HG02610 (cell line): ENCODE data around the gene RAP1GAP2.
"Not testable (repeated sequence)": the region's sequence is repeated elsewhere in the genome, so short reads cannot be mapped to it uniquely, and the experiment has no call there.

Source experiments
- ATAC-seq: cut with Tn5 transposase; IDR thresholded peaks from one replicate; pipeline ENCODE4 v1.9.1; 2021; ENCODE audit warnings: mild to moderate bottlenecking, moderate library complexity; ENCODE audit not compliant: unreplicated experiment

RAP1GAP2 gene

DNA sequence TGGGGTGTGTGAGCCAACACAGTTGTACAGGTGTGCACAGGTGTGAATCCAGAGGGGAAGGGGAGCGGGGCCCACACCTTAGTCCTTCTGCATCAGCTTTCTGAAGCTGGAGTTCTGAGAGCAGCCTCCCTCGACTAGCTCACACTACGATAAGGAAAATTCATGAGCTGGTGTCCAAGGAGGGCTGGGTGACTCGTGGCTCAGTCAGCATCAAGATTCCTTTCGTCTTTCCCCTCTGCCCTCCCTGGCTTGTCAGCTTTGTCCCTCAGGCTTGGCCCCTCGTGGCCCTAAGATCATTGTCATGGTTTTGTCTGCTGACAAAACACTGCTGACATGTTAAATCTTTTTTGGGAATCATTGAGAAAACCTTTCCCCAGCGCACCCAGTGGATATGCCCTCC lies 219.7 kb downstream of the RAP1GAP2 start:
- no peak for ATAC-seq

GRCh38 chr17:3017936-3018335 lies 221.7 kb downstream of the RAP1GAP2 start:
- ATAC-seq, result no peak

DNA sequence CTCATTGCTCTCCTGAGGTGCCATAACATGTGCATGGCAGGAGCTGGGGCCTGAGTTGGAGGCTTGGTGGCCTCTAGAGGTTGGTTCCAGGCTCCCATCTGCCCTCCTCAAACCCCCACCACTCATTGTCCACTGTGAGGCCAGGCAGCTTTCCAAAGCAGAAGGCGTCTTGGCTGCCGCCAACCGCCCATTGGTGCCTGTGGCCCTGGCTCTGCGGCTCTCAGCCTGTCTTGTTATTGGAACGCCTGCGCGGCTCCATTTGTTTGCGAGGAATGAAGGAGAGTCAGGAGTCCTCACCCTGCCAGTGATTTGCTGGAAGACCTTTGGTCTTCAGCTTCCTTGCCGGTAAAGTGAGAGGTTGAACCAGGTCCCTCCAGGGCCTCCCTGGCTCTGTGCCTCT lies 223.5 kb downstream of the RAP1GAP2 start:
- no peak for ATAC-seq

GRCh38 chr17:3020381-3020780 lies 224.1 kb downstream of the RAP1GAP2 start:
- ATAC-seq, result no peak

GRCh38 chr17:3022197-3022596 lies 226.0 kb downstream of the RAP1GAP2 start:
- ATAC-seq, result no peak

DNA sequence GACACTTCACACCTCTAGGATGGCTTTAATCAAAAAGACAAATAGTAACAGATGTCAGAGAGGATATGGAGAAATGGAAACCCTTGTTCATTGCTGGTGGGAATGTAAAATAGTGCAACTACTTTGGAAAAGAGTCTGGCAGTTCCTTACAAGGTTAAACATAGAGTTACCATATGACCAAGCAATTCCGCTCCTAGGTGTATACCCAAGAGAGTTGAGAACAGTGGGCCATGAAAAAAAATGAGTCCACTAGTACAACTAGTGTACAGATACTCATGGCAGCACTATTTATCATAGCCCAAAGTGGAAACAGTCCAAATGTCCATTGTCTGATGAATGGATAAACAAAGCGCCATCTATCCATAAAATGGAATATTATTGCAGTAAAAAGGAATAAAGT lies 228.1 kb downstream of the RAP1GAP2 start:
- ATAC-seq, result no peak

DNA sequence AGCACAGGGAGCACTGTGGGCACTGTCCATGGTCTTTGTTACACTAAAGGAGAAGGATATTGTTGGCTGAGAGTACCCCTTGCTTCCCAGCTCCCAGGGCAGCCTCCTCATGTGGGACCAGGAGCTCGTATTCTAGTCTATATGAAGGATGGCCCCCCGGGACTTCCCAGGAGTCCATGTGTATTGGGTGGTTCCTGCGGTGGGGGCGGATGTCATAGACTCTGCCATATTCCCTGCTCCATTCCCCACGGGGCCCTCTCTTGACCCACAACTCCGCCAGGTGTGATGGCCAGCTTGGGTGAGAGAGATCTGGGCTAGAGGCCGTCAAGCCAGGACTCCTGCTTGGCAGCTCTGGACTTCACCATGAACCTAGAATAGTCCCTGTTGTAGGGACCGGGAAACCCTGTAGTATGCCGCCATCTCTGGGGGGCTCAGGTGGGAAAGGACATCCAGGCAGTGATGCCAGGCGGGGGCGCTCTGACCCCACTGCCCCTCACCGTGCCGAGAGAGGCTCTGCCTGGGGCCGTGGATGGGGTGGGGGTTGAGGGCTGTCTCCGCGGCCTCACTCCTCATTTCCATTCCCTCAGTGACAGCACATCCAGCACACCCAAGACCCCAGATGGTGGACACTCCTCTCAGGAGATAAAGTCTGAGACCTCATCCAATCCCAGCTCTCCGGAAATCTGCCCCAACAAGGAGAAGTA lies 229.3 kb downstream of the RAP1GAP2 start:
- ATAC-seq, result no peak

DNA sequence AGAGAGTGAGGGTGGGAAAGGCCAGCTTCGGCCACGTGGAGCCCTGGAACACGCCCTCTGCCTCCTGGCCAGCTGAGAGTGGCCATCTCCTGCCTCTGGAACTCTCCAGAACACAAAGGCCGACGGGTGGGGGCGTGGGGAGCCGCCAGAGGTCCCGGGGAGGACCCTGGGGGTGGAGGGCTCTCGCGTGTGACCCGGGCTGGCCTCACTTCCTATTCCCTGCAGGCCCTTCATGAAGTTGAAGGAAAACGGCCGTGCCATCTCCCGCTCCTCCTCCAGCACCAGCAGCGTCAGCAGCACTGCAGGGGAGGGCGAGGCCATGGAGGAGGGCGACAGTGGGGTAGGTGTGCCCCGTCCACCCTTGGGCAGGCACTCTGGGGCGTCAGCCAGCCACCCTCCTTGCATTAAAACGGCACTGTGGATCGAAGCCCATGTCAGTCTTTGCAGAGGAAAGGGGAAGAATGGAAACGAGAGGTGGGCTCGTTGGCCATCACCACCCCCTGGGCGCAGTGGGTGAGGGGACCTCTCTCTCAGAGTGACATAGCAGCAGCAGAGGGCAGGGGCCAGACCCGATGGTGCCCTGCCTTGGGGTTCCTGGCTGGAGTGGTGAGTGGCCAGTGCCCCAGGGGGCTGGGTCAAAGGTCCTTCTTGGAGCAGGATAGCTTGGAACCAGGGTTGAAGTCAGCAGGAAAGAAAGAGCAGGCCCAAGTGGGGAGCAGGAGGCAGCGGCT lies 230.1 kb downstream of the RAP1GAP2 start:
- no peak for ATAC-seq

GRCh38 chr17:3026856-3027751 lies 230.9 kb downstream of the RAP1GAP2 start:
- ATAC-seq, result no peak

GRCh38 chr17:3027786-3028532 lies 231.7 kb downstream of the RAP1GAP2 start:
- ATAC-seq, result no peak

GRCh38 chr17:3029213-3029913 lies 233.1 kb downstream of the RAP1GAP2 start:
- ATAC-seq, result no peak

- no peak for ATAC-seq
Observed at GRCh38 chr17:3030096-3030495, 233.9 kb downstream of the RAP1GAP2 start.

- not testable (repeated sequence) for ATAC-seq
Observed at GRCh38 chr17:3030852-3031470, 234.7 kb downstream of the RAP1GAP2 start.

DNA sequence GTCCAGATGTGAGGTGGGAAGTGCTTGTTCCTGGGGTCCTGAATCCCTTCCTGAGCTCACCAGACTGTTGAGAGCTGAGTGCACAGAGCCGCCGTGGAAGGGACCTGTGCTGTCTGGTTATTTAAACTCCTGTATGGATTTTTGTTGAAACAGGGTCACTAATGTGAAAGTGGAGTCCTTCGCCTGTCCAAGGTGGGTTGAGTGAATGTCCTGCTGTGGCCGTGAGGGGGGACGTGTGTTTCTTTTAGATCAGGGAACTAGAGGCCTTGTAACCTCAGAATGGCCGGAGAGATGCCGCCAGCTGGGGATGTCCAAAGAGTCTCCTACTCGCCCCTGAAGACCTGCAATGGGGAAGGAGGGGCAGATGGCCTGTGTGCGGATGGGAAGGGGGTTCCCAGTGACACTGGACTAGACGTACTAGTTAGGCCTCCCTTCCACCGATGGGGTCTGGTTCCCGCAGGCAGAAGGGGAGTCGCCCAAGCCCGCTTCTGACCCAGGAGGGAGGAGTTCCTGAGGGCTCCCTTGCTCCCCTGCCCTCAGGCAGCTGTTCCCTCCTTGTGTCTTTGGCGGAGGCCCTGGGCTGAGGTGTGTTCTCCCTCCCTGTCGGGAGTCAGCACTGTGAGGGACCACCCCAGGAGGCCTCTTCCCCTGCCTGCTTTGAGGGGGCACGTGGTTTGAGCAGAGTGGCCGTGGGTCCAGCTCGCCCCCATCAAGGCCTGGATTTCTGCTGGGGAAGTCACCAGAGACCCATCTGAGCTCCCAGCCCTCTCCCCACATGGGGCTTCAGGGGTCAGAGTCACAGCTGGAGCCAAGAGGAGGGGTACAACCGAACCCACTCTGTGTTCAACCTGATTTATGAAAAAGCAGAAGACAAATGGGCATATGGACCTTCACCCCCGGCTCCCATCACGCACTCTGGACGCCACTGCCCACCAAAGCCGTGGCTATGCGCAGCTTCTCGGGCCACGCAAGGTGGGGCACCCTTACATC lies 236.3 kb downstream of the RAP1GAP2 start:
- no peak for ATAC-seq

DNA sequence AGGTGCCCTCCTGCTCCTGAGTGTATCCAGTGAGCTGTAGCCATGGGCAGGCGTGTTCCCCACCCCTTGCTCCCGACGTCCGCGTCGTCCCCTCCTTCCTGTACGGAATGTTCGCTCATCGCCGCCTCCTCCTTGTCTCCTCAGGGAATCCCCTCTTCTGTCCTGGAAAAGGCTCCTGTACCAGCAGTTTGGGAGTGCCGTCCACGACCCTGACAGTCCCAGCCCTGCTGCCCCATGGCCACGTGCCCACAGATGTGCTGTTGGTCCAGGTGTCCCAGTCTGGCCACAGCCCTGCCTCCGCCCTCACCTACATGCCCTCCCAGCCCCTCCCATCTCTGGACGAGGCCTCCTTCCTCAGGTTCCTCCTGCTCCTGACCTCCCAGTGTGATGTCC lies 237.0 kb downstream of the RAP1GAP2 start:
- no peak for ATAC-seq

GRCh38 chr17:3033741-3034577 lies 237.7 kb downstream of the RAP1GAP2 start:
- no peak for ATAC-seq

DNA sequence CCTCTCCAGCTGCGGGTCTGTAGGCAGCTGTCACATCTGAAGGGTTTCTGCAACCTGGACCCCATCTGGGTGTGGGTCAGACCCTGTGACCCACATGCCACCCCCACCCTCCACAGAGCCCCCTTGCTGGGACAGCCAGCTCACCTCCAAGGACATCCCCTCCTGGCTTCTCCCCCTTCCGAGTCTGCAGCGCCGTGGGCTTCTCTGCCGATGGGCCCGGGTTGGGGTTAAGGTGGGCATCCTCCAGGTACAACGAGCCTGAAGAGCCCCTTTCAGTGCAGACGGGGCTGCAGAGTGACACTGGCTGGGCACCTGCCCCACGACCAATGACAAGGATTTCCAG lies 238.3 kb downstream of the RAP1GAP2 start:
- no peak for ATAC-seq
